Prostate gland (tissue), 2 donors: ENCODE results near the gene ZNHIT6.

Source experiments
- CTCF ChIP-seq, 4 experiments: fragments of 200-600 bp in 2 of 4; fragments of 450-650 bp in 2 of 4; sonication (generic) in 2 of 4; IDR thresholded peaks; 1 replicate in 3 of 4; 2 replicates in 1 of 4; pipeline ENCODE4 v1.5.1; 2016 to 2019; ENCODE audit warnings: antibody characterized with exemption in 4 of 4, mild to moderate bottlenecking in 2 of 4, moderate library complexity in 2 of 4
- POLR2A ChIP-seq: fragments of 450-650 bp; IDR thresholded peaks from one replicate; pipeline ENCODE4 v1.6.1; 2016; ENCODE audit warnings: antibody characterized with exemption, mild to moderate bottlenecking

- TF ChIP-seq CTCF (IDR thresholded peaks at IDR 0.05) (no peak), POLR2A (no peak)
These were observed 2.3 kb downstream of the ZNHIT6 start for GRCh38 chr1:85705940-85706339.
